HEK293T (cell line): ENCODE measurements around the gene AASDHPPT.

ENCODE experiments used
- CTCF ChIA-PET: fragments of 350-600 bp; formaldehyde crosslinking; extraction: SDS; loops from one replicate; lab custom pipeline; 2021; ENCODE audit warnings: antibody characterized with exemption, inconsistent platforms; lab: Yijun Ruan, JAX
- POLR2A ChIA-PET: fragments of 350-600 bp; formaldehyde crosslinking; extraction: SDS; loops from one replicate; lab custom pipeline; 2020; ENCODE audit warnings: antibody characterized with exemption, inconsistent platforms; lab: Yijun Ruan, JAX
- DNase-seq: peaks from one replicate; pipeline ENCODE4 v3.0.0; 2012; ENCODE audit warnings: mixed read lengths; ENCODE audit errors: extremely low spot score
- ARNT ChIP-seq: fragments of 450-650 bp; IDR thresholded peaks from 2 replicates; pipeline ENCODE4 v1.6.1; 2017; ENCODE audit warnings: mild to moderate bottlenecking
- BHLHE40 ChIP-seq: fragments of 450-650 bp; IDR thresholded peaks from 2 replicates; pipeline ENCODE4 v1.6.1; 2016; ENCODE audit warnings: mild to moderate bottlenecking, moderate library complexity, borderline replicate concordance
- CTBP1 ChIP-seq: fragments of 450-650 bp; IDR thresholded peaks from 2 replicates; pipeline ENCODE4 v1.6.1; 2016; ENCODE audit warnings: borderline replicate concordance
- ELF4 ChIP-seq: fragments of 450-650 bp; IDR thresholded peaks from 2 replicates; pipeline ENCODE4 v1.6.1; 2017; ENCODE audit warnings: antibody characterized with exemption
- FOXA1 ChIP-seq: fragments of 450-650 bp; IDR thresholded peaks from 2 replicates; pipeline ENCODE4 v1.6.1; 2016; ENCODE audit warnings: mild to moderate bottlenecking
- FOXK2 ChIP-seq: fragments of 450-650 bp; IDR thresholded peaks from 2 replicates; pipeline ENCODE4 v1.6.1; 2016; ENCODE audit warnings: mild to moderate bottlenecking
- FOXM1 ChIP-seq: fragments of 450-650 bp; IDR thresholded peaks from 2 replicates; pipeline ENCODE4 v1.6.1; 2017; ENCODE audit warnings: mild to moderate bottlenecking, borderline replicate concordance
- HDGF ChIP-seq: fragments of 450-650 bp; IDR thresholded peaks from 2 replicates; pipeline ENCODE4 v1.6.1; 2017; ENCODE audit warnings: antibody characterized with exemption, borderline replicate concordance
- L3MBTL2 ChIP-seq: fragments of 450-650 bp; conservative IDR thresholded peaks from 2 replicates; pipeline ENCODE4 v1.6.1; 2016; ENCODE audit warnings: mild to moderate bottlenecking
- LEF1 ChIP-seq: fragments of 450-650 bp; IDR thresholded peaks from 2 replicates; pipeline ENCODE4 v1.6.1; 2017; ENCODE audit warnings: mild to moderate bottlenecking, borderline replicate concordance
- NFRKB ChIP-seq: fragments of 450-650 bp; IDR thresholded peaks from 2 replicates; pipeline ENCODE4 v1.6.1; 2016; ENCODE audit warnings: mild to moderate bottlenecking, moderate library complexity
- PKNOX1 ChIP-seq: fragments of 450-650 bp; IDR thresholded peaks from 2 replicates; pipeline ENCODE4 v1.6.1; 2016
- SP1 ChIP-seq: fragments of 450-650 bp; IDR thresholded peaks from 2 replicates; pipeline ENCODE4 v1.6.1; 2017
- SUZ12 ChIP-seq: fragments of 450-650 bp; IDR thresholded peaks from 2 replicates; pipeline ENCODE4 v1.6.1; 2016; ENCODE audit warnings: mild to moderate bottlenecking
- TARDBP ChIP-seq: fragments of 450-650 bp; IDR thresholded peaks from 2 replicates; pipeline ENCODE4 v1.6.1; 2016
- ZNF384 ChIP-seq: fragments of 450-650 bp; IDR thresholded peaks from 2 replicates; pipeline ENCODE4 v1.6.1; 2016

AASDHPPT gene

GRCh38 chr11:106087815-106088435, 10.5 kb downstream of the AASDHPPT start:
- ChIA-PET POLR2A (no interaction called here), CTCF (interaction anchor here (1.3 to 1.6 kb wide), 3 partner anchors 9 to 39 kb away, joined by 4 to 5 read pairs (median 5); partner anchors contain the start of genes AASDHPPT and KBTBD3)
- peak; percentile 25 for DNase-seq
- no peak for TF ChIP-seq SUZ12

- CTCF ChIA-PET = no interaction called here
- DNase-seq = no peak
- TF ChIP-seq SP1 (no peak), TARDBP (no peak), FOXA1 (no peak), ELF4 (no peak), L3MBTL2 (no peak), FOXK2 (no peak), PKNOX1 (no peak), SUZ12 (no peak), FOXM1 (no peak), BHLHE40 (no peak), LEF1 (no peak), ZNF384 (no peak), NFRKB (no peak), HDGF (no peak), ARNT (no peak), CTBP1 (no peak)
- POLR2A ChIA-PET = no interaction called here
These were observed 11.4 kb downstream of the AASDHPPT start for GRCh38 chr11:106088896-106089295.

- POLR2A ChIA-PET = no interaction called here
- CTCF ChIA-PET = no interaction called here
- TF ChIP-seq SP1 = no peak
- DNase-seq = no peak
These were observed 14.1 kb downstream of the AASDHPPT start for GRCh38 chr11:106091480-106092123.

GRCh38 chr11:106092446-106092845, 15.0 kb downstream of the AASDHPPT start:
- no peak for DNase-seq
- ChIA-PET CTCF (no interaction called here), POLR2A (no interaction called here)
- TF ChIP-seq SP1 (no peak), FOXK2 (no peak), CTBP1 (no peak), BHLHE40 (no peak), ZNF384 (no peak), PKNOX1 (no peak), FOXM1 (no peak), ARNT (no peak), NFRKB (no peak), L3MBTL2 (no peak), TARDBP (no peak), LEF1 (no peak), HDGF (no peak), ELF4 (no peak), SUZ12 (no peak), FOXA1 (no peak)

GRCh38 chr11:106098893-106099553, 21.6 kb downstream of the AASDHPPT start:
- TF ChIP-seq ELF4 (no peak), ARNT (no peak), FOXA1 (no peak), BHLHE40 (no peak), FOXM1 (no peak), ZNF384 (no peak), SUZ12 (no peak), TARDBP (no peak), LEF1 (no peak), HDGF (no peak)
- DNase-seq = no peak
- ChIA-PET CTCF (no interaction called here), POLR2A (no interaction called here)

GRCh38 chr11:106101370-106101769, 23.9 kb downstream of the AASDHPPT start:
- ChIA-PET POLR2A (no interaction called here), CTCF (no interaction called here)
- DNase-seq = no peak
- TF ChIP-seq BHLHE40 (no peak), SUZ12 (no peak), HDGF (no peak), FOXA1 (no peak), ELF4 (no peak), SP1 (no peak), LEF1 (no peak), PKNOX1 (no peak), FOXK2 (no peak), ARNT (no peak), CTBP1 (no peak), ZNF384 (no peak), TARDBP (no peak), L3MBTL2 (no peak), NFRKB (no peak), FOXM1 (no peak)
